OCI-M2 (cell line): ENCODE measurements around the gene TEC.
"Not testable (repeated sequence)": the region's sequence is repeated elsewhere in the genome, so short reads cannot be mapped to it uniquely, and the experiment has no call there.

ENCODE experiments used
- DNase-seq: peaks from one replicate; lab custom pipeline; 2025; ENCODE audit not compliant: unreplicated experiment; lab: John Stamatoyannopoulos, UW

The TEC gene

GRCh38 chr4:48197643-48198237 lies 71.9 kb downstream of the TEC start:
- DNase-seq = no peak

GRCh38 chr4:48196758-48197504 lies 72.7 kb downstream of the TEC start:
- no peak for DNase-seq

GRCh38 chr4:48195853-48196252 lies 73.8 kb downstream of the TEC start:
- no peak for DNase-seq

- no peak for DNase-seq
Measured at GRCh38 chr4:48195374-48195773, 74.3 kb downstream of the TEC start.

- DNase-seq = no peak
Measured at GRCh38 chr4:48194971-48195370, 74.7 kb downstream of the TEC start.

- DNase-seq = no peak
Measured at GRCh38 chr4:48193921-48194468, 75.6 kb downstream of the TEC start.

GRCh38 chr4:48193096-48193836 lies 76.4 kb downstream of the TEC start:
- DNase-seq = no peak

- DNase-seq = no peak
Measured at GRCh38 chr4:48191758-48192157, 77.9 kb downstream of the TEC start.

GRCh38 chr4:48190839-48191238 lies 78.8 kb downstream of the TEC start:
- DNase-seq = no peak

GRCh38 chr4:48189731-48190130 lies 79.9 kb downstream of the TEC start:
- DNase-seq = no peak

- no peak for DNase-seq
Measured at GRCh38 chr4:48188390-48188789, 81.2 kb downstream of the TEC start.

GRCh38 chr4:48187813-48188212 lies 81.8 kb downstream of the TEC start:
- peak; percentile 55 for DNase-seq

- not testable (repeated sequence) for DNase-seq
Measured at GRCh38 chr4:48187066-48187465, 82.6 kb downstream of the TEC start.

- not testable (repeated sequence) for DNase-seq
Measured at GRCh38 chr4:48186394-48186793, 83.2 kb downstream of the TEC start.

GRCh38 chr4:48184882-48185281 lies 84.8 kb downstream of the TEC start:
- no peak for DNase-seq

- DNase-seq = no peak
Measured at GRCh38 chr4:48180234-48180633, 89.4 kb downstream of the TEC start.

GRCh38 chr4:48178931-48179330 lies 90.7 kb downstream of the TEC start:
- DNase-seq = no peak

GRCh38 chr4:48175806-48176205 lies 93.8 kb downstream of the TEC start:
- no peak for DNase-seq

- no peak for DNase-seq
Measured at GRCh38 chr4:48175328-48175727, 94.3 kb downstream of the TEC start.

- DNase-seq = no peak
Measured at GRCh38 chr4:48173056-48173991, 96.3 kb downstream of the TEC start.

- DNase-seq = no peak
Measured at GRCh38 chr4:48172651-48173050, 97.0 kb downstream of the TEC start.
